Hematopoietic multipotent progenitor cell treated with erythropoietin and hydrocortisone succinate and interleukin-3 and kit ligand, for 17 days (in vitro differentiated cells): ENCODE data around the gene YDJC.
"Not testable (repeated sequence)": the region's sequence is repeated elsewhere in the genome, so short reads cannot be mapped to it uniquely, and the experiment has no call there.

ENCODE experiments used
- DNase-seq: peaks from one replicate; pipeline ENCODE4 v3.0.0-alpha.2; 2015; ENCODE audit warnings: low spot score

Gene YDJC, protein sequence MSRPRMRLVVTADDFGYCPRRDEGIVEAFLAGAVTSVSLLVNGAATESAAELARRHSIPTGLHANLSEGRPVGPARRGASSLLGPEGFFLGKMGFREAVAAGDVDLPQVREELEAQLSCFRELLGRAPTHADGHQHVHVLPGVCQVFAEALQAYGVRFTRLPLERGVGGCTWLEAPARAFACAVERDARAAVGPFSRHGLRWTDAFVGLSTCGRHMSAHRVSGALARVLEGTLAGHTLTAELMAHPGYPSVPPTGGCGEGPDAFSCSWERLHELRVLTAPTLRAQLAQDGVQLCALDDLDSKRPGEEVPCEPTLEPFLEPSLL

DNA sequence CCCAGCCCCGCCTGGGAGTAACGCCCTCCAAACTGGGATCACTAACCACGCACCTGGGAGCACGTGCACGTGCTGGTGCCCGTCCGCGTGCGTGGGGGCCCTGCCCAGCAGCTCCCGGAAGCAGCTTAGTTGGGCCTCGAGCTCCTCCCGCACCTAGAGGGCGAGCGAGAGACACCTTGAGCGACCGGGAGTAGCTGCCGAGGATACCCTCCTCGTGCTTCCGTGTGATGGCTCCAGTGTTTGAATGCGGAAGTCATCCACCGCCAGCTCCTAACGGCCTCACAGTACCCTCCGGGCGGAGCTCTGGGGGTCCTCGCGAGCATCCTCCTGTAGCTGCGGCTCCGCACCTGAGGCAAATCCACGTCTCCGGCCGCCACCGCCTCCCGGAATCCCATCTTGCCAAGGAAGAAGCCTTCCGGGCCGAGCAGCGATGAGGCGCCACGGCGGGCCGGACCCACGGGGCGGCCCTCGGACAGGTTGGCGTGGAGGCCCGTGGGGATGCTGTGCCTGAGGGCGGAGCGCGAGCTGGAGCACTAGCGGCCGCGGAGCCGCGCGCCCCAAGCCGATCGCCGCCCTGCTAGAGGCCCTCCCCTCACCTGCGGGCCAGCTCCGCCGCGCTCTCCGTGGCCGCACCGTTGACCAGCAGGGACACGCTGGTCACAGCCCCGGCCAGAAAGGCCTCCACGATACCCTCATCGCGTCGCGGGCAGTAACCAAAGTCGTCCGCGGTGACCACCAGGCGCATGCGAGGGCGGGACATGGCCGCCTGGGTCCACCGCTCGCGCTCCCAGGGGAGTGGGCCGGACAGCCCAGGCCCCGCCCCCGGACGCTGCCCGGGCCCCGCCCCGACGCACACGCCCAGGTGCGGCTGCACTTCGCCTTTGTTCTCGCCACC lies at the start of gene YDJC:
YDJC (minus strand) TSS at position 768 of the 895 bp plus-strand sequence; CDS start at position 760, 8 bp downstream.
- peak; percentile 91 for DNase-seq

DNA sequence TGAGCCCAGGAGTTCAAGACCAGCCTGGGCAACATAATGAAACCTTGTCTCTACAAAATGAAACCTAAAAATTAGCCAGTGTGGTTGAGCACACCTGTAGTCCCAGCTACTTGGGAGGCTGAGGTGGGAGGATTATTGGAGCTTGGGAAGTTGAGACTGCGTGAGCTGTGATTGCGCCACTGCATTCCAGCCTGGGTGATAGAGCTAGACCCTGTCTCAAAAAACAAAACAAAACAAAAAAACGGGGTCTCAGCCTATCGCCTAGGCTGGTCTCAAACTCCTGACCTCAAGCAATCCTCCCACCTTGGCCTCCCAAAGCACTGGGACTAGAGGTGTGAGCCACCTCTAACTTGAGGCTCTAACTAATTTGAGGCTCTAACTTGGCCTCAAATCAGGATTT lies 49.6 kb upstream of the YDJC start:
- DNase-seq: no peak

DNA sequence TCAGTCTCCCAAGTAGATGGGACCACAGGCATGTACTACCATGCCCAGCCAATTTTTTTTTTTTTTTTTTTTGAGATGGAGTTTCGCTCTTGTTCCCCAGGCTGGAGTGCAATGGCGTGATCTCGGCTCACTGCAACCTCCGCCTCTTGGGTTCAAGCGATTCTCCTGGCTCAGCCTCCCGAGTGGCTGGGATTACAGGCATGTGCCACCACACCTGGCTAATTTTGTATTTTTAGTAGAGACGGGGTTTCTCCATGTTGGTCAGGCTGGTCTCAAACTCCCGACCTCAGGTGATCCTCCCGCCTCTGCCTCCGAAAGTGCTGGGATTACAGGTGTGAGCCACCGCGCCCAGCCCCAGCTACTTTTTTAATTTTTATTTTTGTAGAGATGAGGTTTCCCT lies 49.0 kb upstream of the YDJC start:
- DNase-seq: not testable (repeated sequence)

DNA sequence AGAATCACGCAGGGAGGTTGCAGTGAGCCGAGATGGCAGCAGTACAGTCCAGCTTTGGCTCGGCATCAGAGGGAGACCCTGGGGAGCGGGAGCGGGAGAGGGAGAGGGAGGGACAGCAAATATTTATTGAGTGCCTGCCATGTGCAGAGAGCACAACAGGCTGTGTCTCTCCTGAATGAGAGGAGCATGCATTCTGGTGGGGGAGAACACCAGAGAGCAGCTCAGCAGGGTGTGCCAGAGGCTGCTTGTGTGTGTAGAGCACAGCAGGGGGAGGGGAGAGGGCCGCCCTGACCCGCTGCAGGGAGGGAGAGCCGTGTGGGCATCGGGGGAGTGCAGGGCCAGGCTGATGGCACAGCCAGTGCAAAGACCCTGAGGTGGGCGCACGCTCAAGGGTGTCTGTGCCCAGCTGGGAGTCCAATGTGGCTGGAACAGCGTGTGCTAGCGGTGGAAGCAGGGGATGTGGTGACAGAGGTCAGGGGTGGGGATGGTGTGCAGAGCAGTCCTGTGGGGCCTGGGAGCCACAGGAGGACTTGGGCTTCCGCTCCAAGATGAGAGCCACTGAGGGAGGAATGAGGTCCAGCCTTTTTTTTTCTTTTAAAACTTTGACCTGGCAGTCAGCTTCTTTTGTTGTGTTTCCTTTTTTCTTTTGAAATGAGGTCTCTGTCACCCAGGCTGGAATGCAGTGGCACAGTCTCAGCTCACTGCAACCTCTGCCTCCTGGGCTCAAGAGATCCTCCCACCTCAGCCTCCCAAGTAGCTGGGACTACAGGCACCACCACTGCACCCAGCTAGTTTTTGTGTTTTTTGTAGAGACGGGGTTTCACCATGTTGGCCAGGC lies 48.0 kb upstream of the YDJC start:
- DNase-seq: no peak

DNA sequence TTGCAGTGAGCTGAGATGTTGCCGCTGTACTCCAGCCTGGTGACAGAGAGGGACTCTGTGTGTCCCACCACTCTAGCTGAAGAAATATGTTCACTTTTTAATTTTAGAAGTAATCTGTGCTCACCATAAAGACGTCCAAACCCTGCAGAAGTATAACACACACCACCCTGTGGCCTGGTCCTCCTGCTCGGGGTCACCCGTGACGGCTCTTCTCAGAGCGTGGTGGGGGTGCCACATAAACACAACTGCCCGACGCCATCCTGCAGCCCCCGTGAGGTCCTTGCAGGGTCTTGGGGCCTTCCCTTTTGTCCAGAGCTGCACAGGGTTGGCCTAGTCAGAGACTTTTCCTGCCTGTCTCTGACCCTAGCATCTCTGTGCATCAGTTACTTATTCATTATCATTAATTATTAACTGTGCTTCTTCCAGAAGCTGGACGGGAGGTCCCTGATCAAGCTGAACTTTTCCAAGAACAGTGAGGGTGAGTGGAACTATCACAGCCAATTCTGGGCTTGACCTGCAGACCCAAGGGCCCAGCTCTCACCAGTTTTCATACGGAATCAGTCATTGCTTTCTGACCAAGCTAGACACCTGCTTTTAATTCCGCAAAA lies 44.9 kb upstream of the YDJC start:
- DNase-seq: no peak

DNA sequence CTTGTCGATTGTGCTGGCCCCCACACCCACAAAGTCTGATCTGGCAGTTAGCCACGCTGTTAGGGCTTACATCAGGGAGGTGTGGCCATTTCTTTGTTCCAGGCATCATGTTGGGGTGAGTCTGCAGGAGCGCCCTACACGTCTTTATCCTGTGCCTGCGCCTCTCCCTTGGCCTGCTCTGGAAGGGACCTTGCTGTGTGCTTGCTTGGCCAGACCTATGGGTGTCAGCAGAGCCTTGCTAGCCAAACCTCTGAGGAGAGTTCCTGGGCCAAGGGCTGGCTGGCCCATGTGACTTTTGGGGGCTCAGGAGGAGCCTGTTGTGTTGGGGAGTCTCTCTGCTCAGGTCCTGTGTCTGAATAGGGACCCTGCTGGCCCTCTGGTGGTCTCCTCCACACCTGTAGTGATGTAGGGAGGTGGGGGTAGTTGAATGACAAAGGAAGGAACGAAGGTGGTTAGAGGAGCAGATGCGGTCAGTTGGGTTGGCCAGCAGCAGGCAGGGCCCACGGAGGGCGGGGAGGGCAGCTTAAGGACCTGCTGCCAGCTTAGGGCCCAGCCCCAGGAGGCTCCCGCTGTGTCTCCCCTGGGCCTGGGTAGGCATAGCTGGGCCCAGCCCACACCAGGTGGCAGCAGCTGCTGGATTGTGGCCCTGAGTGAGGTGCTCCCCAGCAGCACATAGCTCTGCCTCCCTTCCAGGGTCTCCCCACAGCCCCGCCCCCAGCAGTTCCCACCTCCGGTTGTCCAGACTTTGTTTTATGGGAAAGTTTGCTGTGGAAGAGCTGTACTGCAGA lies 43.9 kb upstream of the YDJC start:
- no peak for DNase-seq

DNA sequence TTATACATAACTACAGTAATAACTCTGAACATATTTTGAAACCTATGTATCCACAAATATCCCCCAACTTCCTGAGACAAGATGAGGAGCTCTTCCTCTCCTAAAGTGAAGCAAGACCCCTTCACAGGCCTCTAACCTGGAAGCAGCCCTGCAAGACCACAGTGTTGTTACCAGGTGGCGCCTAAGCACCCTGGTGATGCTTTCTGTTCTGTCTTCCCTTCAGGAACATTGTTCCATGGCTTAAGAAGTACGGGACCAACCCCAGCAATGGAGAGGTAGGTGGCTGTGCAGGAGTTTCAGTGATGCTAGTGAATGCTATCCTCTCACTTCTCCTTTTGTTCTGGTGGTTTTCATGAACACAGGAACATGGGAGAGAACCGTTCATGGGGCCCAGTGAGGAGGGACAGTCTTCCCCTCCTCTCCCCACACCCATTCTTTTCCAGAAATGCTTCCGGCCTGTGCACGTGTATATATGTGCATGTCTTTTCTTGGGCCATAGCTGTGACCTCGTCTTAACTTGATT lies 42.3 kb upstream of the YDJC start:
- no peak for DNase-seq

DNA sequence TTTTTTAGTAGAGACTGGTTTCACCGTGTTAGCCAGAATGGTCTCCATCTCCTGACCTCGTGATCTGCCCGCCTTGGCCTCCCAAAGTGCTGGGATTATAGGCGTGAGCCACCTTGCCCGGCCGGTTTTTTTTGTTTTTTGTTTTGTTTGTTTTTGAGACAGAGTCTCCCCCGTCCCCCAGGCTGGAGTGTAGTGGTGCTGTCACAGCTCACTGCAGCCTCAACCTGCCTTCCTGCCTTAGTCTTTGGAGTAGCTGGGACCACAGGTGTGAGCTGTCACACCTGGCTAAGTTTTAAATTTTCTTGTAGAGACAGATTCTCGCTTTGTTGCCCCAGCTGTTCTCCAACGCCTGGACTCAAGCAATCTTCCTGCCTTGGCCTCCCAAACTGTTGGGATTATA lies 39.2 kb upstream of the YDJC start:
- DNase-seq: no peak

DNA sequence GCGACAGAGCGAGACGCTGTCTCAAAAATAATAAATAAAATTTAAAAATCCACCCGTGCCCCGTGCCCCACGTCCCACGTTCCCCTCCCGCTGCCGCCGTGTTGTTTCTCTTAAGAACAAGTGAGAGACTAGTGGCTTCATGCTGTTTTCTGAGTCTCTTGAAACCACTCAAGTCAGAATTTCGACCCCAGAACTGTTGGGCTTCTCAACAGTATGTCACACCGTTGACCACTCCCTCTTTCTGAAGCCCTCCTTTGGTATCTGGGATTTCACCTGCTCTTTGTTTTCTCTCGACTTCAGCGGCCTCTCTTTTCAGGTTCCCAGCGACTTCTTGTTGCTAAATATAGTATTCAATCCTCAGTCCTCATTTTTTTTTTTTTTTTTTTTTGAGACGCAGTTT lies 37.0 kb upstream of the YDJC start:
- DNase-seq: no peak

DNA sequence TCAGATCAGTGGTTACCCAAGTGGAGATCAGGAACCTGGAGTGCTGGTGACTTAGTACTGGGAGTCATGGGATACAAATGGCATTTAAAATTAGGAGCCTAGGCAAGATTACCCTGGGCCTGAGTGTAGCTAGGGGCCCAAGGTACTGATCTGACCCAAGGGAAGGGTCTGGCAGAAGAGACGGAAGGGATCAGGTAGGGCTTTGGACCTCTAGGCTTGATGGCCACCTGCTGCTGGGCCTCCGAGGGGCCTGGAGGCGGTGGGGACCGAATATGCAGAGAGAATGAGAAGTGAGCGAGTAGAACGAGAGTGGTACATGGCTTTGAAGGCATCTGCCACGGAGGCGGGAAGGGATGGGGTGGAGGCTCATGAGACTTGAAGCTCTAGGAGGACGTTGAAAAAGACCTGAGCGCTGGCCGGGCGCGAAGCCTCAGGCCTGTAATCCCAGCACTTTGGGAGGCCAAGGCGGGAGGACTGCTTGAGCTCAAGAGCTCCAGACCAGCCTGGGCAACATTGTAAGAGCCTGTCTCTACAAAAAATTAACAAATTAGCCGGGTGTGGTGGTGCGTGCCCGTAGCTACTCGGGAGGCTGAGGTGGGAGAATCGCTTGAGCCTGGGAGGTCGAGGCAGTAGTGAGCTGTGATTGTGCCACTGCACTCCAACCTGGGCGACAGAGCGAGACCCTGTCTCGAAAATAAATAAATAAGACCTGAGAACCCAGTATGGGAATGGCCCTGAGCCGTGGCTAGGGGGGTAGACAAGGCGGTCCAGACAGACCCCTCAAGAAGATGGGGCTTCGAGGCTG lies 35.4 kb upstream of the YDJC start:
- no peak for DNase-seq

DNA sequence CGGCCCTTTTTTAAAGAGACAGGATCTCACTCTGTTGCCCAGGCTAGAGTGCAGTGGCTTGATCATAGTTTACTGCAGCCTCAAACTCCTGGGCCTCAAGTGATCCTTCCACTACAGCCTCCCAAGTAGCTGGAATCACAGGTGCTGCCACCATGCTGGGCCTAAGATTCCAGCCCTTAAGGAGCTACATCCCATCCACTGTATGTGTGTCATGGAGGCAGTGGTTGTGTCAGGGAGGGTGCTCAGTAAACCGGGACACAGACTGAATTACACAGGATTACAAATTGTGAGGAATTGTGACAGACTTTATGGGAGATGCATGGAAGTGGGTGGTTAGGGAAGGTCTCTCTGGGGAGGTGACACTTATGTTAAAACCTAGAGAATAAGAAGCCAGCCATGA lies 33.9 kb upstream of the YDJC start:
- no peak for DNase-seq

DNA sequence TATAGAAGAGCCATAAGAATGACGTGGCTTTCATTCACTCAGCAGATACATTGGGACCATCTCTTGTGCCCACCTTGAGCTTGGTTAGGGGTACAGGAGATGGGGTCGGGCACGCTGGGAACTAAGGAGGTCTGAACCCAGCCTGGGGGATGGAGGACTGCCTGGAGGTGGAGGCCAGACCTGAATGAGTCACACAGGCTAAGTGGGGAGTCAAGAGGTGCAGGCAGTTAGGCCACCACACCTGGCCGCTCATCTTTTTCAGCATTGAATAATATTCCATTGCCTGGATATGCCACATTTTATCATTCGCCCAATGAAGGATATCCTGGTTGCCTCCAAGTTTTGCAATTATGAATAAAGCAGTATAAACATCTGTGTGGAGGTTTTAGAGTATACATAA lies 32.2 kb upstream of the YDJC start:
- no peak for DNase-seq

DNA sequence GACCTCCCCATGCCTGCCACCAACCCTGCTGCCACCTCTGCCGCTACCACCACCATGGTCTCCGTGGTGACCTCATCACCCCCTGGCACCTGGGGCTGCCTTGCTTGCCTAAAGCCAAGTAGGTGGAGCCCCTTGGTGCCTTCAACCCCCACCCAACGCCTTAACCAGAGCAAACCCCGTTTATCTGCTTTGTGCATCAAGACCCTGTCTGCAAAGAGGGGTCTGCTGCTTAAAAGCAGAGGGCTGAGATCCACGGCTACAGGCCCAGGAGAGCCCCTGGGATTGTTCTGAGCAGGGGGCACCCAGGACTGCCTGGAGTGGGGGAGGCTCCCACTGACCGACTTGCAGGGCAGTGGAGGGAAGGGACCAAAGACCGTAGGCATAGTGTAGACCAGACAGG lies 31.1 kb upstream of the YDJC start:
- DNase-seq: no peak

DNA sequence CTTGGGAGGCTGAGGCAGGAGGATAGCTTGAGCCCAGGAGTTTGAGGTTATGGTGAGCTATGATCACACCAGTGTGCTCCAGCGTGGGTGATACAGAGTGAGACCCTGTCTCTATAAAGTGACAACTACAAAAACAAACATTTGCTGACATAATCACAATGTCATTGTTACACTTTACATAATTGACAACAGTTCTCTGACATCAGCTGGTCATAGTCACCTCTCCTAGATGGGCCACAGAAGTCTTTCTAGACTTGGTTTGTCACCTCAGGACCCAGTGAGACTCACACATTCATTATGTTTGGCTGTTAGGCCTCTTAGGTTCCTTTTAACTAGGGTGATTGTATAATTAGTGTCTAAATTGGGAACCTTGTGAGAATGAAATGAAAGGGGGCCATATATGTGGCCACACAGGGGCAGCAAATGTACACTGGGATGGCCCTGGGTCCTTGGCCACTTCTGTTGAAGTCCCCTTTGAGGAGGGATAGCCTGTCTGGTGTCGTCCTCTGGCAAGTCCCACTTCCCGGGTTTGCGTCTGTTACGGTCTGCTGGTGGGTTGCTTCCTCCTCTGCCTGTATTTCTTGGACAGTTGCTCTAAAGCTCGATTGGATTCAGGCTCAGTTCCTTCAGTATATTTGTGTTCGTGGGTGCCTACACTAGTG lies 30.2 kb upstream of the YDJC start:
- DNase-seq: no peak

DNA sequence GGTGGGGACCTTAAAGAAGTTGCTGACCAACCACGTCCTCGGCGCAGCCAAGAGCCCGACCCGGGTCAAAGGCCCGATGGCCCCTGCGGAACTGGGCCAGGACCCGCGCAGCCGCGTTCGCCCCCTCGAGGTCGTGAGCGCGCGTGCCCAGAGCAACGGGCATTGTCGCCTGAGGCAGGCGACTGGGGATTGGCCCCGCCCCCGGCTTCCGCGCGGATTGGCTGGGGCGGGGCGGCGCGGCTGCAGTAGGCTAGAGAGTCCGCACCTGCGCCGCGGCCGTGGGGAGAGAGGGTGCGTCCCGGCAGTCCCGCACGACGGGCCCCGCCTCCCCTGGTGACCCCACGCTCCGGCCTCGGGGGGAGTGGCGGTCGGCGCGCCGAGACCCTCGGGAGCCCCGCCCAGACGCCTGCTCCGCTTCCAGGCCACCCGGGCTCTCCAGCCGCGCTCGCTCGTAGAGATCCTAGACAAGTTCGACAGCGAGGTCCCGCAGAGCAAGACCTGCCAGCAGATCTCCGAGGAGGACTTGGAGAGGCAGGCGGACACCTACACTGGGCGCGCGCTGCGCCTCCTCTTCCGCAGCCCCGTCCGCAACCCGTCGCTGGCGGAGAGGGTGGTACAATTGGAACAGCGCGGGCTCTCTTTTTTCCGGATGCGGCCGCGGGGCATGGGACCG lies 27.7 kb upstream of the YDJC start:
- DNase-seq: peak; percentile 66

DNA sequence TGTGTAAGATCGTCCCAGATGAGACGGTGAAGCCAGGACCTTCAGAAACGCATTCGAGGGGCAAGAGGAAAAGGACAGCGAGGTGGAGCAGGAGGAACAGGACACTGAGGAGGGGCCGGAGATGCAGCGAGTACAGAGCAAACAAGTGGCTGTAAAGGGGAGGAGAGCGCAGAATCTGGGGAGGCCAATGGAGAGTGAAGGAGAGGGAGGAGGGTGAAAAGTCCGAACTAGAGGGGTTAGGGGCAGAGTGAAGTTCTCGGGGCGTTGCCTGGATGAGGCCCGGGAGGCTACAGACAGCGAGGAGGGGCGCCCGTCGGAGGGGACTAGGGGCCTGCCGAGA lies 27.2 kb upstream of the YDJC start:
- no peak for DNase-seq

DNA sequence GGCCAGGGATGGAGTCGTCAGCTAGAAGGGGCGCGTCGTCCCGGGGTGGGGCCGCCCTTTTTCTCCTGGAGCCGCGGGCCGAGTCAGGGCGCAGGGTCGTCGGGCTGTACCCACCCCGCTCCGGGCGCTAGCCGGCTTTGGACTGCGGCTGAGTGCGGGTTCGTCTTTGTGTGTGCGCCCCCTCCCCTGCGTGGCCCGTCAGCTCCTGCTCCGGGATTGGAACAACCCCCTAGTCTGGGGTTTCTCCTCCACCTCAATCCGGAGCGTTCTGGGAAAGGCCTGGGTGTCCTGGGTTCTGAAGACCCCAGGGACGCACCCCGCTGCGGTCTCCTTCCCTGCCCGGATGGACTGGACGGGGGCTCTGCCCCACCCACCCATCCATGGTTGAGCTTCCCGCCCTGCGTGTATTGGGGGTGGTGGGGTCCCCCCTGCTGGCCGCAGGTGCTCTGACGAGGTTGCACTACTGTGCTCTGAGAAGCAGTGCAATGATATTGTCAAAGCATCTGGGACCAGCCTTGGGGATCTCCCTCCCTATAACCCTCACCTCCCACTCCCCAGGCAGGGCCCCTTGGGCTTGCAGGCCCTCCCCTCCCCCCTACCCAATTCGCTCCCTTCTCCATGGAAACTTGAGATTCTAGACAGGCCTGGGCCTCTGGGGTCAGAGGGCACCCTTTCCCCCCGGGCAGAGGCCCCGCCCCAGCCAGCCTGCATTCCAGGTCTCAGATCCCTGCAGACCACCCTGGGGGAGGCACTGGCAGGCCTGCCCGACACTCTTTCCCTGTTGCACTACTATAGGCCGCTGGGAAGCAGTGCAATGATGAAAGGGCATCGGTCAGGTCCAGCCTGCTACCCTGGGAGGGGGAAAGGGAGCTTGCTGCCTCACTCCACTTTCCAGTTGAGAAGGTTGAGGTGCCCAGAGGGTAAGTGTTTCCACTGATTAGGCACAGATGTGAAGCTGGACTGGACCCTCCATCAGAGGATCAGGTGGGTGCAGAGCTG lies 23.0 kb upstream of the YDJC start:
- DNase-seq: no peak

DNA sequence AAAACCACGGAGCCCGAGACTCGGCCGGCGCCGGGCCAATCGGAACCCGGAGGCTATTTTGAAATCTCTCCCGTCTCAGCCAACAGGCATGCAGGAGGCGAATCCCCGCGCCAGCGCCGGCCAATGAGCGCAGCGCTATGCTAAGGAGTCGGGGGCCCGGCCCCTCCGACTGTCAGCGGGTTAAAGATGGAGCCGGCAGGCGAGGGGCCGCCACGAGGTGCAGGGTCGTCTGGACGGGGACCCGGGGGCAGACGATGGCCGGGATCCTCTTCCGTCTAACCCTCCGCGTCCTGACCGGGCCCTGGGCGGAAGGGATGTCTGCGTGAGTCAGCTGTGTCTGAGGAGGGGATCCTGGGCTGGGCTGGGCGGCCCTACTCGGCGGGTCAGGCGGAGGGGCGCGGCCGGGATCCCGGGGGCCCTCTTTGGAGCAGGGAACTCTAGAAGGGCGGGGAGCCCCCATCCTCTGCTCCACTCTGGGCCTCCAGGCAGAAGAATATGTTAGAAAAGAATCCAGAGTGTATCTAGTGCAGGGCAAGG lies 22.3 kb upstream of the YDJC start:
- DNase-seq: peak; percentile 28
